Measurements from ENCODE around the gene PCSK5. TPM values are rescaled to one million over a fixed set of nuclear protein-coding genes. Genes with fewer than 3 reads are reported as not detected.

The PCSK5 gene
- total and polyA plus RNA-seq, 2 of the 8 experiments (the other 6 are each of a cell fraction or from before 2014, with no cell fraction given), result 5.5 to 10.7 TPM

- Histone ChIP-seq H3K36me3 (ENCODE audit: control insufficient read depth in 2 of 4, insufficient read depth in 4 of 4, low read length in 3 of 4) (no peaks in the 10 kb centered on the region), H2BK120ac (replicated peaks; ENCODE audit: low read depth, low read length) (no peak overlapping the region), H3K9me3 (ENCODE audit: insufficient read depth in 2 of 2, low read depth in 1 of 2, low read length in 1 of 2) (no peaks in the 10 kb centered on the region), H2BK15ac (ENCODE audit: low read length) (no peak overlapping the region), H3K56ac (replicated peaks; ENCODE audit: insufficient read length, low read depth, low read length) (no peak overlapping the region), H2BK20ac (ENCODE audit: low read length) (no peak overlapping the region), H3K27me3 (replicated peaks in 1 of 4; ENCODE audit: control insufficient read depth in 3 of 4, extremely low read depth in 1 of 4, insufficient read depth in 3 of 4, low read length in 3 of 4) (no peaks in the 10 kb centered on the region), H4K20me1 (replicated peaks in 1 of 2; ENCODE audit: control insufficient read depth in 1 of 2, insufficient read depth in 2 of 2, low read length in 2 of 2) (no peaks in the 10 kb centered on the region), H3K4me1 (replicated peaks in 1 of 4; ENCODE audit: control insufficient read depth in 3 of 4, insufficient read depth in 4 of 4, low read length in 3 of 4) (no peaks in the 10 kb centered on the region), H4K91ac (replicated peaks; ENCODE audit: insufficient read length, low read length) (no peak overlapping the region), H2BK12ac (ENCODE audit: low read depth, low read length) (no peak overlapping the region), H2AFZ (ENCODE audit: low read length) (0 out of 2 replicates have a peak overlapping the region, but pooled peaks have one; percentile 11), H2AK5ac (ENCODE audit: low read depth, low read length) (no peak overlapping the region), H3K79me2 (ENCODE audit: control insufficient read depth in 1 of 2, insufficient read depth in 2 of 2, low read length in 2 of 2) (no peaks in the 10 kb centered on the region), H3K79me1 (ENCODE audit: low read depth, low read length) (no peaks in the 10 kb centered on the region), H2BK5ac (ENCODE audit: low read depth, low read length) (no peak overlapping the region), H3K23me2 (ENCODE audit: low read depth, low read length) (no peaks in the 10 kb centered on the region), H4K5ac (ENCODE audit: insufficient read length, low read depth, low read length) (no peak overlapping the region), H3K4ac (replicated peaks; ENCODE audit: insufficient read length, low read depth, low read length) (no peak overlapping the region), H3K9ac (replicated peaks in 1 of 4; ENCODE audit: extremely low read depth in 1 of 4, low read depth in 3 of 4, low read length in 3 of 4) (no peak overlapping the region), H4K8ac (ENCODE audit: extremely low read depth, insufficient read depth, low read length) (no peak overlapping the region), H3K18ac (ENCODE audit: extremely low read depth, low read length) (no peak overlapping the region), H3K4me2 (ENCODE audit: insufficient read depth in 1 of 2, low read depth in 2 of 2, low read length in 2 of 2) (no peak overlapping the region), H3K23ac (ENCODE audit: insufficient read length) (no peak overlapping the region), H3K4me3 (ENCODE audit: extremely low read depth in 1 of 4, insufficient read depth in 2 of 4, low read depth in 3 of 4, low read length in 4 of 4) (no peak overlapping the region), H3K14ac (ENCODE audit: insufficient read length) (no peak overlapping the region), H3K27ac (ENCODE audit: low read depth, low read length) (no peak overlapping the region)
- CTCF ChIA-PET (ENCODE audit: partially characterized antibody), result interaction anchor here (0.7 to 1.5 kb wide), 7 partner anchors 11 to 1292 kb away, joined by 3 to 7 read pairs (median 3); no protein-coding TSS in a partner anchor
- DNase-seq (ENCODE audit: low read depth in 1 of 2, low spot score in 2 of 2) (no peak), FAIRE-seq (no peak)
- POLR2A ChIA-PET (ENCODE audit: partially characterized antibody), result no interaction called here
- no peak for TF ChIP-seq USF2 (IDR thresholded peaks at IDR 0.05; ENCODE audit: low read length)
- TF ChIP-seq NRF1 (IDR thresholded peaks at IDR 0.05; ENCODE audit: low read depth, low read length), result no peak
- no peak for TF ChIP-seq SP1 (IDR thresholded peaks at IDR 0.05; ENCODE audit: low read depth, low read length)
- 88% methylated on average over 9 of the region's 9 CpGs; no CpG with 5 or more reads in 1 of the 2 experiments for WGBS, 2 experiments (ENCODE audit: extremely low coverage in 1 of 2, insufficient coverage in 1 of 2, insufficient read length in 1 of 2, insufficient replicate concordance in 2 of 2, low coverage in 1 of 2, low lambda C conversion rate in 2 of 2, missing lambda C conversion rate in 1 of 2)
Observed at GRCh38 chr9:76218117-76218885, 327.8 kb downstream of the PCSK5 start.
